DMS153 (cell line): Measurements from ENCODE around the gene SRSF4.

Experiments used
- DNase-seq: peaks from one replicate; lab custom pipeline; 2025; lab: John Stamatoyannopoulos, UW

SRSF4 gene

GRCh38 chr1:29200906-29201594, 19.4 kb upstream of the SRSF4 start:
- DNase-seq: no peak

DNA sequence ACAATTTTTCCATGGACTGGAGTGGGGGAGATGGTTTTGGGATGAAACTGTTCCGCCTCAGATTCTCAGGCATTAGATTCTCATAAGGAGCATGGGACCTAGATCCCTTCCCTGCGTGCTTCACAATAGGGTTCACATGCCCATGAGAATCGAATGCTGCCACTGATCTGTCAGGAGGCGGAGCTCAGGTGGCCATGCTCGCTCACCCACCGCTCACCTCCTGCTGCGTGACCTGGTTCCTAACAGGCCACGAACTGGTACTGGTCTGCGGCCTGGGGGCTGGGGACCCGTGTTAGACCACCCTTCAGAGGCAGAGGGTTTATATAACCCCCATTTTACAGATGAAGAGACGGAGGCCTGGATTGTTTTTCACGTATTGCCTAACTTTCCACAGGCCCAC, 16.3 kb upstream of the SRSF4 start:
- DNase-seq: no peak

DNA sequence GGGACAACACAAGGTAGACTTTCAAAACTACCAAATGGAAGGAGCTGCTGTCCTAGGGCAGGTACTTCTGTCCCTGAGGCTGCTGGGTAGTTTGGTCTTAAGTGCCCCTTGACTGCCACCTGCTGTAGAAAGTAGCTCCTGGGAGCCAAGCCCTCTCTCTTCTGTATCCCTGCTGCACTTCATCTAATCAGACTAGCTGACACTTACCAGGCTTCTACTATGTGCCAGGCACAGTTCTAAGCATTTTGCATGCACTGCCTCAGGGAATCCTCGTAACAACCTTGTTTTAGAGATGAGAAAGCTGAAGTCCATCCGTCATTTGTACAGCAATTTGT, 15.9 kb upstream of the SRSF4 start:
- DNase-seq: no peak

DNA sequence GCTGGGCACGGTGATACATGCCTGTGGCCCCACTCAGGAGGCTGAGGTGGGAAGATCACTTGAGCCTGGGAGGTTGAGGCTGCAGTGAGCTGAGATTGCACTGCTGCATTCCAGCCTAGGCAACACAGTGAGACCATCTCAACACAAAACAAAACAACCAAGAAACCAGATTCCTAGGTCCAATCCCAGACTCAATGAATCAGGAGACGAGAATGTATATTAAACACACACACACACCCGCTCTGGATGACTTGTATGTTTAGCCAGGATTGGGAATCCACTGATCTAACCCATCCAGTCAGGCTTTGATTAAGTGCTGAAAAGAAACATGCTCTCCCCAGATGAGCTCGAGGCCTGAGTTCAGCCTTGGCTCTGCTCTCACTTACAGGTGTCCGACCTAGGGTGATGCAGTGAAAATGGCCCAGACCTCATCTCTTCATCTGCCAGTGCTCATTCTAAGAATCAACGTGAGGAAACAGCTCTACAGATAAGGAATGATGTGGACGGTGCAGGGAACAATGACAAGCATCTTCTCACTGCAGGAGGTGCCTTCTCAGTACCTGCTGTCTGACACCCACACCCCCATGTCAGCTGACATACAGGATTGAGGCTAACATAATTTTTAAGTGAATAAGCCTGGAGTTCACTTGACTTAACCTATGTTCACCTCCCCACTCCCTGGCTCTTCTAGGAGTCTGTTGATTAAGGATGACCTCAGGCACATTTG, 15.3 kb upstream of the SRSF4 start:
- DNase-seq: no peak

DNA sequence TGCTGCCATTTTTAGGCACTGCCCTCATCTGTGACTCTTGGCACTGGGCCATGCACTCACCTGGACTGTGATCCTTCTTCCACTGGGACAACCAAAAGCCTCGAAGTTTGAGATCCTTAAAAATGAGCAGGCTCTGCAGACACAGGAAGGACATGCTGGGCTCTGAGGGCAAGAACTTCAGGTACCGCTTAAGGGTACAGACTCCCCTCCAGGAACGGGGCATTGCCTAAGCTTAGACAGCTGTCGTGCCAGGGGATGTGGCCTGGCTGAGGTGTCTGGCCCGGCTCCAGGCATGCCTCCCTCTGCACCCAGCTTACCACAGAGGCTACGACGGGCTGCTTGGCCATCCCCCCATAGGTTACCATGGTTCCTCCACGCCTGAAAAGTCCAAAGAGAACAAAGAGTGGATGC, 14.2 kb upstream of the SRSF4 start:
- DNase-seq: no peak

DNA sequence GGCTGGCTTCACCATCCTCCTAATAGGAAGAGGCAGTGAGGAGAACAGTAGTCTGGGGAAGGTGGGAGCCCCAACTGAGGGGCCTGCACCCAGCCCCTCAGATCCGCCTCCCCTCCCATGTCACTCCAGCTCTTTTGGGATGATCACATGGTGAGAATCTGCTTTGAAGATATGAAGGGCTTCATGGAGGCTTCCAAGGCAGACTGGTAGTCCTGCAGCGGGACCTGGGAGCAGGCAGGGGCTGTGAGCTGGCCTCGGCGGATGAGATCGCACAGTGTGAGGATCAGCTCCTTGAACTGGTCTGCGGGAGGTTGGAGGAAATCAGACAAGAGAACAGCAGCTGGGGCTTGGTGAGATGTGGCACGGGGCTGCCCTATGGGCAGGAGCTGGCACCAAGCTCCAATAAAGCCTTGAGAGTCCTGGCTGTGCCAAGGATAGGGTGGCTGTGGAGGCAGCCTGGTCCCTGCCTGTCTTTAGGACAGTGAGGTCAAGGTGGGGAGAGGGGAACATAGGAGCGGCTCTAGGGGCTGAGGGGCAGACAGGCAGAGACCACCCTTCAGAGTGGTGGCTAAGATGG, 12.3 kb upstream of the SRSF4 start:
- DNase-seq: no peak

- no peak for DNase-seq
Observed at GRCh38 chr1:29190718-29191117, 9.0 kb upstream of the SRSF4 start.

DNA sequence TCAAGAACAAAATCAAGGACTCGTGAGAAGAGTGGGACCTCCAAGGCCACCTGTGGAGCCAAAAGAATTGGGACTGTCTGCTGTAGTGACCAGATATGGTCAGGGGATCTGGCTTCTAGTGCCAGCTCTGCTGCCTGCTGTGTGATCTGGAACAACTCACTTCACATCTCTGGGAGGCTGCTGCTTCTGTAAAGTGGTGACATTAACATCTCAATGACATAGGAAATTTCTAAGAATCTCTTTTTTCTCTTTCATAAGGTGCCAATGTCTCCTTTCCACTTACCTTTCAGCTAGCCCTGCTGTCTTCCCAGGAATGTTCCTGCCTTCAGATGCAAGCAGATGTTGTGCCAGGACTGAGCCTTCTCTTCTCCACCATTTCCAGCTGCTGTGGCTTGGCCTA, 5.0 kb upstream of the SRSF4 start:
- DNase-seq: no peak

GRCh38 chr1:29186252-29186651, 4.6 kb upstream of the SRSF4 start:
- DNase-seq: no peak

DNA sequence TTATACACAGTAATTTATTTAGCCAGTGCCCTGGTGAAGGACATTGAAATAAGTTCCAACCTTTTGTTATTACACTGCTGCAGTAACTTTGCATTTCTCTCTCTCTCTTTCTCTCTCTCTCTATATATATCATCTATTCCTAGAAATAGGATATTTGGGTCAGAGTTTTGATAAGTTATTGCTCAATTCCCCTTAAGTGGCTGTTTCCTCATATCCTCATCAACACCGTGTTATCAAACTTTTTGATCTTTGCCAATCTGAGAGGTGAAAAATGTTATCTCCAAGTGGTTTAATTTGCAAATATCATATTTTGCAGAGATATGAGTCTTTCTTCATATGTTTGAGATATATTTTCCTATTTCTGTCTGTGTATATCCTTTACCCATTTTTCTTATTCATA, 1.6 kb upstream of the SRSF4 start:
- DNase-seq: no peak

- no peak for DNase-seq
Observed at GRCh38 chr1:29180497-29181412, 945 bp downstream of the SRSF4 start.

DNA sequence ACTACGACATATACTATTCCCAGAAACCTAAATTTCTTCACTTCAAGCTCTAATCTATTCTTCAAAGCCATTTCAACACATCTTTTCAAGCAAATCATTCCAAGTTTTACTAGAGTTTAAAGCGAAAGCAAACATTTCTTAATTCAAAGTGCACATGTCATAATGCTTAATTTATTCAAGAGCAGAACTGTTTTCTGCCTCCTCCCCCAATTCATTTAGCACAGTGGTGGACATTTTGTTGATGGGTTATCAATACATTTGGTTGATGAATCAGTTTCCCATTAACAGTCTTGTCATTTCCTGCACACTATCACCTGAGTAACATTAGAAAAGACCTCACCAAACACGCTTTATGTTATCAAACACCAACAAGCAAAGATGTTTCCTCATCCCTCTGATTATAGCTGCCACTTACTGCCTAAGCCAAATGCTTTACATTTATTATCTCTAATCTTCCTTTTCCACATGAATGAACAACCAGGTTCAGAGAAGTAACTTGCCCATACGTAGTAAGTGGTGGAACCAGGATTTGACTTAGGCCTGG, 2.0 kb downstream of the SRSF4 start:
- DNase-seq: no peak

GRCh38 chr1:29177022-29177705, 4.5 kb downstream of the SRSF4 start:
- no peak for DNase-seq

DNA sequence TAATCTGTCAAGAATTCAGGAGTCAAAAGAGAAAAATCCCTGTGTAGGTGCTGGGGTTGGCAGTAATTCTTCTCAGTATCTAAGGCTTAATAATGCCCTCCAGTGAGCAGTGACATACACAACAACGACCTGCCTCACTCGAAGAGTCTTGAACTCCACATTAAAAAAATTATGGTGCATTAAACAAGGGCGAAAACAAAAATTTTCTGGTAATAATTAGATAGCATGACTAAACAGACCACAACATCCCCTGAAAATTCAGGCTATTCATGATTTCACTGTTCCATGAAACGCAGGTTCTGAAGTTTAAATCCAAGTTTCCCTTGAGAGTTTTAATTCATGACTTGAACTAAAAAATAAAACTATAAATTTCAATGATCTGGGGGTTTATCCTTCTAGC, 5.1 kb downstream of the SRSF4 start:
- no peak for DNase-seq

- no peak for DNase-seq
Observed at GRCh38 chr1:29172415-29172939, 9.2 kb downstream of the SRSF4 start.

DNA sequence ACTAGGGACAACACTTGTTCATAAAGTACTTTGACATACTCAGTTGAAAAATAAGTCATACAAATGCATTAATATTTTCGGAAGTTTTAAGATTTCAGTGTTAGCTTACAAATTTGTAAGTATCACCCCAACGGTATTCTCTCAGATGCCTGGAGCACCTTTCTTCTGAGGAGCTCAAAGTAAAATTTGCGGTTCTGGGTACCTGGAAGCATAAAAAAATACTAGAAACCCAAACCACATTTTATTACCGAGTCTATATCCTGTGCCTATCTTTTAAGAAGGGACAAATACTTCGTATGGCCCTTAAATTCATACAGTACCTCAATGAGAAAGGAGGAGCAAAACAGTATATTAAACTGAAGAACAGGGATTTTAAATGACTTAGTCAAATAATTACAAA, 10.2 kb downstream of the SRSF4 start:
- no peak for DNase-seq

DNA sequence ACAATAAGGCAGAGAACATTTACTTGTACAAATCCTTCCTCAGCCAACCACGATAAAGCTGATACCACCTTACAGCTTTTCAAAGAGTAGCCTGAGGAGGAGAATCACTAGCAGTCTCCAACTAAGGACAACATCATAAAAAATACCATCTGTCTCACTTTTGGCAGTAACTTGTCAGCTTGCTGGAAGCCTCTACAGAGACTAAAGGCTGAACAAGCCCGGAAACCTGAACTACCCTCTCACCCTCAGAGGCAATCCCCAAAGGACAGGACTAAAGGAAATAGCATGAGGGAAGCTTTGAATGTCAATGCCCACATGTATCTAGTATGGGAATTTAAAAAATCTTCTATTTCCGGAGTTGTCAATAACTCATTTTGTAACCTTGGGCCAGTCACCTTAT, 10.6 kb downstream of the SRSF4 start:
- no peak for DNase-seq

DNA sequence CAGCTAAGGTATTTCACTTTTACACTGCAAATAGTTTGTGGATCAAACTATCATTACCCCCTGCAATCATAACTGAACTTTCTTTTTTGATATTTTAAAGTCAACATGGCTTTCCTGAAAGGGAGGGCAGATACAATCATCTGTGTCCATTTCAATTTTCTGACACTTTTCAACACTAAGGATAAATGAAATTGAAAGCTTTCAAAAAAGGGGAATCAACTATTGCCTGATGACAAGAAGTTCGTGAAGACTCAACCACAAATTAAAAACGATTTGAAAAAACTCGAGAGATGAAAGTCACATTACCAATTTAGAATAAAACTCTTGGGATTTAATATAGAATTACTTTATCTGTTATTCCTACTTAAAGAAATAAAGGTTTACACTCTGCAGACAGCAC, 11.7 kb downstream of the SRSF4 start:
- no peak for DNase-seq

- DNase-seq: no peak
Observed at GRCh38 chr1:29167904-29168303, 13.8 kb downstream of the SRSF4 start.

DNA sequence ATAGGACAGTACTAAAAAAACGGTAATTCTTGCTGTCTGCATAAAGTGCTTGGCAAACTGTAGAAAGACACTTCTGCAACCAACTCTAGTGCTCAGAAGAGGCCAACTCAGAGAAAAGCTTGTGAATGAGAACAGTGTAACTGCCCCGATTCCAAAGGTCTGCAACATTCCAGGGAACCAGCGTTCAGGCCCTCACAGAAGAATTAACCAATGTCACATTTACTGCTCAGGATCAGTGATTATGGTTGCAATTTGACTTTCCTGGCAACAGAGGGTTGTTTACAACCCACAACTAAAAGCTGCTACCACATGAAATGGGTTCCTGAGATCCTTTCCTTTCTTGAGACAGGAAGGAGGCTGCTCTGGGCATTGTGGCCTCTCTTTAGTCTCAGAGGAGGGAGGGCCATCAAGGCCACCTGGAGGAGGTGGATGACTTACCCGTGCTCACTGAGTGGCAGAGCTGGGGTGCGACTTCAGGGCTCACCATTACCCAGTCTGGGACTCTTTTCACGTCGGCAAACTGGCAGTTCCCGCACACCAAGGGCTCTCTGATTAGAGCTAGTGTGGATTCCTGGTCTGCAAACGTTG, 15.3 kb downstream of the SRSF4 start:
- no peak for DNase-seq

DNA sequence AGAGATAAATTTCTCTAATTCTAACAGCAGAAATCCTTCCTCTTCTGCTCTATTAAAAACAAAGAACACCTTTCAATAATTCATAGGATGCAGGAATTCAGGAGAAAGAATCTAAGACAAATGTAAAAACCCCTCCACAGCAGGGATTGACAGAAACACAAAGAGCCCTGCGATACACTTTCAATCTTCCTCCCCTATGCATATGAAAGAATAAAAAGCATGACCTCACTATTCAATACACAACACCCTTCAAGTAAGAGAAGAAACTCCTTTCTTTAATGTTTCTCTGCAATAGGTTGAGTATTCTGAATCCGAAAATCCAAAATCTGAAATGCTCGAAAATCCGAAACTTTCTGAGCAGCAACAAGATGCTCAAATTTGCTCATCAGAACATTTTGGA, 17.1 kb downstream of the SRSF4 start:
- no peak for DNase-seq
